ENCODE results near the gene TMEM100.

Gene TMEM100

DNA sequence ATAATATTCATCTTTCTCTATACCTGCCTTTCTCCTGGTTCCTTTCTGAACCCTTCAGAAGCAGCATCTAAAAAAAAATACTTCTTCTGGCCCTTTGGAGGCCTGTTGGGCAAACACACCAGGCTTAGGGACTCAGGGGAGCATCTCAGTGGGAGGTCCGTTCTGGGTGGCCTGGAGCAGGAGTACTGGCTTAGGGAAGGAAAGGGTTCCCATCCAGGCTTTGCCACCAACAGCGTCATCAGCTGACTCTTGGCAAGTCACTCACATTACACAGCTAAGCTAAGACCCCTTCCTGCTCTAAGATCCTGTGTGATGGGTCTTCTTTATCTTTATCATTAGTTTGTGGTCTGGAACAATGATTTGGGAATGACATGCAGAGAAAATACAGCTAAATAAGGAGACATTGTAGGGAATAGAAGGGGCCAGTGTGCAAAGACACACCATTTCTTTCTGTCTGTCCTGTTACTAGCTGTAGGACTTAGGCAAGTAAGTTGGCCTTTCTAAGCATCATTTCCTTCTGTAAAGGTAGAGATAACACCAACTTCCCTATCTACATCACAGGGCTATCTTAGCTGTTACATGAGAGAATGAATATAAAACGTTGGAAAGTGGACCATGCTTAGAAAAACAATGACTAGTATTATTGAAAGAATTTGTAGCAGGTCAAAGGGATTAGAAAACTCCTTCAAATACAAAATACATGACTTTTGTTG, 38.1 kb upstream of the TMEM100 start:
- no peak for DNase-seq
- Histone ChIP-seq H3K27me3 (replicated peaks; ENCODE audit: insufficient read depth, low read length) (no peaks in the 10 kb centered on the region), H3K36me3 (replicated peaks; ENCODE audit: insufficient read depth, low read length) (no peaks in the 10 kb centered on the region), H3K9me2 (replicated peaks; ENCODE audit: insufficient read depth, low read length) (no peaks in the 10 kb centered on the region), H3F3A (ENCODE audit: insufficient read depth, low read length) (no peaks in the 10 kb centered on the region), H3K4me2 (ENCODE audit: low read depth, low read length) (no peak overlapping the region), H4K20me1 (ENCODE audit: insufficient read depth, low read length) (no peaks in the 10 kb centered on the region), H2AFZ (ENCODE audit: low read length) (no peak overlapping the region), H3K9me3 (replicated peaks; ENCODE audit: insufficient read depth, low read length) (no peaks in the 10 kb centered on the region), H3K79me2 (ENCODE audit: low read length) (no peaks in the 10 kb centered on the region), H3K4me3 (ENCODE audit: low read length) (no peak overlapping the region), H3K9ac (ENCODE audit: low read length) (no peak overlapping the region), H3K4me1 (ENCODE audit: low read length) (no peaks in the 10 kb centered on the region), H3K27ac (ENCODE audit: low read length) (no peak overlapping the region)
- TF ChIP-seq EZH2phosphoT487 (IDR thresholded peaks at IDR 0.05; ENCODE audit: low read length) (no peak), EZH2 (optimal IDR thresholded peaks at IDR 0.05; ENCODE audit: low read depth, low read length) (no peak)

DNA sequence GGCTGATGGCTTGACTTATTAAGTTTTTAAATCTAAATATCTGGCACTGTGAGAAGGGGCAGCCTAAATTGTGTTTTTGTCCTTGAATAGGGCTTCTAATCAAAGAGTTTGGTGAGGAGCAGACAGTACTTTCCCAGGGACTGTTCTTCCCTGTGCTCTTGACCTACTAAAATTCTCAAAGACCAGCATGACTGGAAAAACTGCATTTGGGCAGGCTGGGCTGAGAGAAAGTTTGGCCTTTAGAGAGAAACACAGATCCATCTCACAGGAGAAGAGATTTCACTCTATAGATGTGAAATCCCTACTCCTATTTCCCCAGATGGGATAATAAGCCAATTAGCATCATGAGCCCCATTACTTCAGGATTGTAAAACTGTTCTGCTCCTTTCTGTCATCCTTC, 35.5 kb upstream of the TMEM100 start:
- Histone ChIP-seq H2AFZ (ENCODE audit: low read length) (no peak overlapping the region), H4K20me1 (ENCODE audit: insufficient read depth, low read length) (no peaks in the 10 kb centered on the region), H3K79me2 (ENCODE audit: low read length) (no peaks in the 10 kb centered on the region), H3K27ac (ENCODE audit: low read length) (no peak overlapping the region), H3K9ac (ENCODE audit: low read length) (no peak overlapping the region), H3K4me2 (ENCODE audit: low read depth, low read length) (no peak overlapping the region), H3K9me3 (replicated peaks; ENCODE audit: insufficient read depth, low read length) (no peaks in the 10 kb centered on the region), H3K27me3 (replicated peaks; ENCODE audit: insufficient read depth, low read length) (no peaks in the 10 kb centered on the region), H3F3A (ENCODE audit: insufficient read depth, low read length) (no peaks in the 10 kb centered on the region), H3K4me3 (ENCODE audit: low read length) (no peak overlapping the region), H3K36me3 (replicated peaks; ENCODE audit: insufficient read depth, low read length) (no peaks in the 10 kb centered on the region), H3K9me2 (replicated peaks; ENCODE audit: insufficient read depth, low read length) (no peaks in the 10 kb centered on the region), H3K4me1 (ENCODE audit: low read length) (no peaks in the 10 kb centered on the region)
- TF ChIP-seq EZH2 (optimal IDR thresholded peaks at IDR 0.05; ENCODE audit: low read depth, low read length) (no peak), EZH2phosphoT487 (IDR thresholded peaks at IDR 0.05; ENCODE audit: low read length) (no peak), CTCF (IDR thresholded peaks at IDR 0.05; ENCODE audit: low read length) (no peak)
- no peak for DNase-seq

DNA sequence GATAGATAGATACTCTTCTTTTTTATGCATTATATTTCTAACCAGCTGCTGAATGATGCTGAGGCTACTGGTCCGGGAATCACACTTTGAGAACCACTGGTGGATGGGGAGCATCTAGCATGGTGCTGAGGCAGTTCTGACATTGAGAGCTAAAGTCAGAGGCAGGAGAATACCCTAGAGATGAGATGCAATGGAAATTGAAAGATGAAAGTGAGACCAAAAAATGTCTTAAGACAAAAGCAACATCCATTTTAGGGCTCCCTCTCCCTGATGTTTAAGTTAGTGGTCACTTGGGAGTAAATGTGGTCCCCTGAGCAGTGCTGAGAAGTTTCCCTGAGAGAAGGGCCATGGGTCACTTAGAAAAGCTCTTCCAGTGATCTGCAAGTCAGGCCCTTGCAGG, 35.0 kb upstream of the TMEM100 start:
- H3K9me2 ChIP-seq (replicated peaks; ENCODE audit: insufficient read depth, low read length), result no peaks in the 10 kb centered on the region
- no peaks in the 10 kb centered on the region for H4K20me1 ChIP-seq (ENCODE audit: insufficient read depth, low read length)
- no peak overlapping the region for H3K9ac ChIP-seq (ENCODE audit: low read length)
- H3K4me1 ChIP-seq (ENCODE audit: low read length), result no peaks in the 10 kb centered on the region
- H3F3A ChIP-seq (ENCODE audit: insufficient read depth, low read length), result no peaks in the 10 kb centered on the region
- H3K9me3 ChIP-seq (replicated peaks; ENCODE audit: insufficient read depth, low read length), result no peaks in the 10 kb centered on the region
- H3K36me3 ChIP-seq (replicated peaks; ENCODE audit: insufficient read depth, low read length), result no peaks in the 10 kb centered on the region
- no peak overlapping the region for H2AFZ ChIP-seq (ENCODE audit: low read length)
- H3K4me2 ChIP-seq (ENCODE audit: low read depth, low read length), result no peak overlapping the region
- H3K4me3 ChIP-seq (ENCODE audit: low read length), result no peak overlapping the region
- no peaks in the 10 kb centered on the region for H3K27me3 ChIP-seq (replicated peaks; ENCODE audit: insufficient read depth, low read length)
- no peak for TF ChIP-seq EZH2phosphoT487 (IDR thresholded peaks at IDR 0.05; ENCODE audit: low read length)
- no peak for TF ChIP-seq CTCF (IDR thresholded peaks at IDR 0.05; ENCODE audit: low read length)
- no peak for TF ChIP-seq EZH2 (optimal IDR thresholded peaks at IDR 0.05; ENCODE audit: low read depth, low read length)
- no peak for DNase-seq
- no peak overlapping the region for H3K27ac ChIP-seq (ENCODE audit: low read length)
- no peaks in the 10 kb centered on the region for H3K79me2 ChIP-seq (ENCODE audit: low read length)

GRCh38 chr17:55756689-55757088, 34.0 kb upstream of the TMEM100 start:
- no peak overlapping the region for H3K27ac ChIP-seq (ENCODE audit: low read length)
- peaks cover 3% of the 10 kb centered on the region; the same call in 1 of the 2 replicates for H3K79me2 ChIP-seq (ENCODE audit: low read length)
- no peak for TF ChIP-seq EZH2phosphoT487 (IDR thresholded peaks at IDR 0.05; ENCODE audit: low read length)
- no peak for TF ChIP-seq EZH2 (optimal IDR thresholded peaks at IDR 0.05; ENCODE audit: low read depth, low read length)
- TF ChIP-seq CTCF (IDR thresholded peaks at IDR 0.05; ENCODE audit: low read length), result no peak
- no peak overlapping the region for H3K9ac ChIP-seq (ENCODE audit: low read length)
- H3K4me1 ChIP-seq (ENCODE audit: low read length), result peaks cover 4% of the 10 kb centered on the region; the same call in 1 of the 2 replicates
- H3K9me2 ChIP-seq (replicated peaks; ENCODE audit: insufficient read depth, low read length), result no peaks in the 10 kb centered on the region
- no peak for DNase-seq
- H3K4me3 ChIP-seq (ENCODE audit: low read length), result no peak overlapping the region
- H4K20me1 ChIP-seq (ENCODE audit: insufficient read depth, low read length), result no peaks in the 10 kb centered on the region
- no peaks in the 10 kb centered on the region for H3K27me3 ChIP-seq (replicated peaks; ENCODE audit: insufficient read depth, low read length)
- no peaks in the 10 kb centered on the region for H3K36me3 ChIP-seq (replicated peaks; ENCODE audit: insufficient read depth, low read length)
- H3K4me2 ChIP-seq (ENCODE audit: low read depth, low read length), result no peak overlapping the region
- no peaks in the 10 kb centered on the region for H3F3A ChIP-seq (ENCODE audit: insufficient read depth, low read length)
- no peak overlapping the region for H2AFZ ChIP-seq (ENCODE audit: low read length)
- H3K9me3 ChIP-seq (replicated peaks; ENCODE audit: insufficient read depth, low read length), result no peaks in the 10 kb centered on the region

Measured in MM.1S (cell line).